ENCODE data around the gene CREB3L4.
"Not testable (repeated sequence)": the region's sequence is repeated elsewhere in the genome, so short reads cannot be mapped to it uniquely, and the experiment has no call there.

DNA sequence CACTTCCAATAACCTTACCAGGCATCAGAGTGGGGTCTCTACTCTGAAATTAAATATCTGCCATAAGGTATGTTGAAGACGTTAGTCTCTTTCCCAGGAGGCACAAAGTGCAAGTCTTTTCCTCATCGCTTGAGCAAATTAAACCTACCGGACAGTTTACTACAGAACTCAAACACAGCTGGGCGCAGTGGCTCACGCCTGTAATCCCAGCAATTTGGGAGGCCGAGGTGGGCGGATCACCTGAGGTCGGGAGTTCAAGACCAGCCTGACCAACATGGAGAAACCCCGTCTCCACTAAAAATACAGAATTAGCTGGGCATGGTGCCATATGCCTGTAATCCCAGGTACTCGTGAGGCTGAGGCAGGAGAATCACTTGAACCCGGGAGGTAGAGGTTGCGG is 11.4 kb downstream of the CREB3L4 start:
- TF ChIP-seq, protein P1, sequence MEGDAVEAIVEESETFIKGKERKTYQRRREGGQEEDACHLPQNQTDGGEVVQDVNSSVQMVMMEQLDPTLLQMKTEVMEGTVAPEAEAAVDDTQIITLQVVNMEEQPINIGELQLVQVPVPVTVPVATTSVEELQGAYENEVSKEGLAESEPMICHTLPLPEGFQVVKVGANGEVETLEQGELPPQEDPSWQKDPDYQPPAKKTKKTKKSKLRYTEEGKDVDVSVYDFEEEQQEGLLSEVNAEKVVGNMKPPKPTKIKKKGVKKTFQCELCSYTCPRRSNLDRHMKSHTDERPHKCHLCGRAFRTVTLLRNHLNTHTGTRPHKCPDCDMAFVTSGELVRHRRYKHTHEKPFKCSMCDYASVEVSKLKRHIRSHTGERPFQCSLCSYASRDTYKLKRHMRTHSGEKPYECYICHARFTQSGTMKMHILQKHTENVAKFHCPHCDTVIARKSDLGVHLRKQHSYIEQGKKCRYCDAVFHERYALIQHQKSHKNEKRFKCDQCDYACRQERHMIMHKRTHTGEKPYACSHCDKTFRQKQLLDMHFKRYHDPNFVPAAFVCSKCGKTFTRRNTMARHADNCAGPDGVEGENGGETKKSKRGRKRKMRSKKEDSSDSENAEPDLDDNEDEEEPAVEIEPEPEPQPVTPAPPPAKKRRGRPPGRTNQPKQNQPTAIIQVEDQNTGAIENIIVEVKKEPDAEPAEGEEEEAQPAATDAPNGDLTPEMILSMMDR (IDR thresholded peaks at IDR 0.05) = not testable (repeated sequence)
- not testable (repeated sequence) for TF ChIP-seq POLR2A (IDR thresholded peaks at IDR 0.05)
